AG04449 (cell line): ENCODE results near the gene SF3A1.

ENCODE experiments used
- CTCF ChIA-PET: fragments of 350-600 bp; formaldehyde crosslinking; extraction: SDS; loops from one replicate; lab custom pipeline; 2021; ENCODE audit warnings: antibody characterized with exemption; lab: Yijun Ruan, JAX
- POLR2A ChIA-PET: fragments of 400-600, 350-600 bp; formaldehyde crosslinking; extraction: SDS; loops from one replicate; lab custom pipeline; 2020; ENCODE audit warnings: antibody characterized with exemption, inconsistent platforms; lab: Yijun Ruan, JAX
- DNase-seq: peaks from one replicate; pipeline ENCODE4 v3.0.0-alpha.2; 2010; ENCODE audit warnings: low read depth, low spot score
- H3K4me3 ChIP-seq: 2 replicates; pipeline ENCODE4 v1.5.1; 2011; ENCODE audit warnings: low read depth, mild to moderate bottlenecking, control low read depth, low read length
- TF ChIP-seq, protein P1 (sequence below): IDR thresholded peaks from one replicate; pipeline ENCODE4 v1.5.1; 2011; ENCODE audit warnings: mild to moderate bottlenecking, moderate library complexity, low read length, control low read depth, inconsistent platforms; ENCODE audit not compliant: insufficient read depth; ENCODE audit errors: missing control alignments

Gene SF3A1

DNA sequence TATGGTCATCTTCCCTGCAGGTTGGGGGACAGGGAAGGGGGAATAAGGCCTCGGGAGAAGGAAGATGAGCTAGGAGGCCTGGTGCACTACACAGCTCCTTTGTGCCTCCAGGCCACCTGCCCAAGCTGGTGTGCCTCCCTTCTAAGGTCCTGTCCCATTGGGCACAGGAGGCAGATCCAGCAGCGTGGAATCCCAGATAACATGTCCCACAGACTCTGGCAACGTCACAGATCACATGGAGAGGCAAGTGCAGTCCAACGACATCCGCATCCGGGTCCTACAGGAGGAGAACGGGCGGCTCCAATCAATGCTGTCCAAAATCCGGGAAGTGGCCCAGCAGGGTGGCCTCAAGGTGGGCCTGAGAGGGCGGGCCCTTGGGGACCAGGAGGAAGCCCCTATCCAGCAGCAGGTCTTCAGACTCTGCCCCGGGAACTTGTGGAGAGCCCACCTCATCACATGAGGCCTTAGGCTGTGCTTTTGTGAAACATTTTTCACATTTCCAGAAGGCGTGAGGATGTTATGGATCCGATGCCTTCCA is 18.7 kb upstream of the SF3A1 start:
- TF ChIP-seq, protein P1, sequence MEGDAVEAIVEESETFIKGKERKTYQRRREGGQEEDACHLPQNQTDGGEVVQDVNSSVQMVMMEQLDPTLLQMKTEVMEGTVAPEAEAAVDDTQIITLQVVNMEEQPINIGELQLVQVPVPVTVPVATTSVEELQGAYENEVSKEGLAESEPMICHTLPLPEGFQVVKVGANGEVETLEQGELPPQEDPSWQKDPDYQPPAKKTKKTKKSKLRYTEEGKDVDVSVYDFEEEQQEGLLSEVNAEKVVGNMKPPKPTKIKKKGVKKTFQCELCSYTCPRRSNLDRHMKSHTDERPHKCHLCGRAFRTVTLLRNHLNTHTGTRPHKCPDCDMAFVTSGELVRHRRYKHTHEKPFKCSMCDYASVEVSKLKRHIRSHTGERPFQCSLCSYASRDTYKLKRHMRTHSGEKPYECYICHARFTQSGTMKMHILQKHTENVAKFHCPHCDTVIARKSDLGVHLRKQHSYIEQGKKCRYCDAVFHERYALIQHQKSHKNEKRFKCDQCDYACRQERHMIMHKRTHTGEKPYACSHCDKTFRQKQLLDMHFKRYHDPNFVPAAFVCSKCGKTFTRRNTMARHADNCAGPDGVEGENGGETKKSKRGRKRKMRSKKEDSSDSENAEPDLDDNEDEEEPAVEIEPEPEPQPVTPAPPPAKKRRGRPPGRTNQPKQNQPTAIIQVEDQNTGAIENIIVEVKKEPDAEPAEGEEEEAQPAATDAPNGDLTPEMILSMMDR, result no peak
- DNase-seq, result no peak
- ChIA-PET CTCF (interaction anchor here (1.1 to 2.7 kb wide), 3 partner anchors 12 to 110 kb away, joined by 3 to 11 read pairs (median 4); no protein-coding TSS in a partner anchor), POLR2A (interaction anchor here (1.3 to 1.4 kb wide), 2 partner anchors 8 to 112 kb away, joined by 3 to 5 read pairs; no protein-coding TSS in a partner anchor)
- H3K4me3 ChIP-seq, result no peak overlapping the region

DNA sequence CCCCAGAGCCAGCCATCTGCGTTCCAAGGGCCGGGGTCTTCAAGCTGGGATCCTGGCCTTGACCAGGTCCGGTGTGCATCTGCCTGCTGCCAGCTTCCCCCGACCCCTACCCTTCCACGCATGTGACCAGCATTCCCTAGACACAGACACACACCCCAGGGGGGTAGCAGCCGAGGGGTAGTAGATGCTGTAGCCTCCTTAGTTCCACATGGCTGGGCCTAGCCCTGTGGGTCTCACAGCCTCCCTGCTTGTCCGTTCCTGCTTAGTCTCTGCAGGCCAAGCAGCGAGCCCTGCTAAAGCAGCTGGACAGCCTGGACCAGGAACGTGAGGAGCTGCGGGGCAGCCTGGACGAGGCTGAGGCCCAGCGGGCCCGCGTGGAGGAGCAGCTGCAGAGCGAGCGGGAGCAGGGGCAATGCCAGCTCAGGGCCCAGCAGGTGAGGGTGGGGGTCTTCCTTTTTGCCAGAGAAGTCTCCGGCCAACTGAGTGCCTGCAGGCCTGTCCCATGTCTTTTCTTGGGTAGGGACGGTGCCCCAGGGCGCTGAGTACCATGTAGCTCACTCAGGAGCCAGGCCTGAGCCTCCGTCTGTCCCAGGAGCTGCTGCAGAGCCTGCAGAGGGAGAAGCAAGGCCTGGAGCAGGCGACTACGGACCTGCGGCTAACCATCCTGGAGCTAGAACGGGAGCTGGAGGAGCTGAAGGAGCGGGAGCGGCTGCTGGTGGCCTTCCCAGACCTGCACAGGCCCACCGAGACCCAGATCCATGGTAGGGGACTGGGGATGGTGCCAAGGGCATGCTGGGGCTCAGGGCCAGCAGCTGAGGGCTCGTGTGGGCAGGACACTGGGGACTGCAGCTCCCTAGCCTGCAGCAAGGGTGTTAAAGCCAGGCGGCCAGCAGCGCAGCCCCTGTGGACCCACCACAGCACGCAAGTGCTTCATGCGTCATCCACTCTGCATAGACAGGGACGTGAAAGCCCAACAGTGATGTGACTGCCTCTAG is 16.9 kb upstream of the SF3A1 start:
- H3K4me3 ChIP-seq, result no peak overlapping the region
- TF ChIP-seq, protein P1, result no peak
- ChIA-PET POLR2A (interaction anchor here (1.4 kb wide), 1 partner anchor 9 kb away, joined by 5 read pairs; no protein-coding TSS in a partner anchor), CTCF (interaction anchor here (1.0 to 2.7 kb wide), 6 partner anchors 11 to 110 kb away, joined by 3 to 11 read pairs (median 4); no protein-coding TSS in a partner anchor)
- DNase-seq, result no peak

DNA sequence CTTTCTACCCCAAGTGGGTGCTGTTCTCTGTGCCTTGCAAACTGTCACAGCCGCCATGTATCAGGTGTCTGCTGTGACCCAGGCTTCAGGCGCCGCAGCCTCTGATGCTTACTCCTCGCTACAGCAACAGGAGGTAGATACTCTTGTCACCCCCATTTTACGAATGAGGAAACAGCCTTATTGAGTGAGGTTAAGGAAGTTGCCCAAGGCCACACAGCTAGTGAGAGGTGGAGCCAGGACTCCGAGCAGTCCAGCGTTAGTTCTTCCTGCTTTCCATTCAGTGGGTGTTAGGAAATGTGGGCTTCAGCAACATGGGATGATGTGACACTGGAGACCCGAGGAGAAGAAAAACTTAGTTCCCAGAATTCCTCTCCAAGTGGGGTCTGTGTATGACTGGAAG is 16.2 kb upstream of the SF3A1 start:
- ChIA-PET CTCF (interaction anchor here (1.1 to 1.5 kb wide), 4 partner anchors 12 to 87 kb away, joined by 3 to 6 read pairs (median 4); no protein-coding TSS in a partner anchor), POLR2A (no interaction called here)
- TF ChIP-seq, protein P1, result no peak
- no peak overlapping the region for H3K4me3 ChIP-seq
- DNase-seq, result no peak

DNA sequence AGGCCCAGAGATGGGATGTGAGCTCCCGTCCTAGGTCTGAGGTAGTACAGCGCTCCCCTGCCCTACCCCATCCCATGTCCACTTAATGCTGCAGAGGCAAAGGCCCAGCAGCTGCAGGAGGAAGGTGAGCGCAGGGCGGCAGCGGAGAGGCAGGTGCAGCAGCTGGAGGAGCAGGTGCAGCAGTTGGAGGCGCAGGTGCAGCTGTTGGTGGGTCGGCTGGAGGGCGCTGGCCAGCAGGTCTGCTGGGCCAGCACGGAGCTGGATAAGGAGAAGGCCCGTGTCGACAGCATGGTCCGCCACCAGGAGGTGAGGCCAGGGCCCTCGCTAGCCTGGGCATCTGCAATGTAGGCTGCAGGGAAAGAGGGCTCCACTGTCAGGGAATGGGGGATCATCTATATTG is 15.3 kb upstream of the SF3A1 start:
- TF ChIP-seq, protein P1, result no peak
- CTCF ChIA-PET, result interaction anchor here (1.0 to 1.4 kb wide), 2 partner anchors 22 to 86 kb away, joined by 3 to 4 read pairs; no protein-coding TSS in a partner anchor
- DNase-seq, result no peak
- H3K4me3 ChIP-seq, result no peak overlapping the region
- POLR2A ChIA-PET, result no interaction called here

DNA sequence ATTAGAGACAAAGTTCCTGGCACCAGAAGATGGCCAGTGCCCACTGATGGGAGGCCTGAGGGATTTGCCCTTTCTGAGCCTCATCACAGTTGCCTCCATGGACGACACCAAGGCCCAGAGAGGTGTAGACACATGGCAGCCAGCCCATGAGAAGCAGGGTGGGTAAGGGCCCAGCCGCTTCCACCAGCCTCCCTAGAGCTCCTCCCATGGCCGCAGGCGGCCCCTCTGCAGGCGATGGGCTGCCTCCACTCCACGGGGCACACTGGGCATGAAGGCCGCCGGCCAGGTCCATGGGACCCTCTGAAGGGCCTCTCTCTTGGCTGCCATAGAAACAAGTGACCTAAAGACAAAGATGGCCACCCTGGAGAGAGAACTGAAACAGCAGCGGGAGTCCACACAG is 14.6 kb upstream of the SF3A1 start:
- ChIA-PET POLR2A (no interaction called here), CTCF (interaction anchor here (1.0 kb wide), 2 partner anchors 16 to 23 kb away, joined by 3 to 4 read pairs; partner anchors contain the start of gene RNF215)
- TF ChIP-seq, protein P1, result no peak
- no peak overlapping the region for H3K4me3 ChIP-seq
- DNase-seq, result no peak
